WERI-Rb-1 (cell line): ENCODE data around the gene GIPR.

Experiments used
- DNase-seq: peaks from one replicate; pipeline ENCODE4 v3.0.0-alpha.2; 2020
- H3K27ac ChIP-seq: fragments of 250-450 bp; sonication (Bioruptor Pico); 2 replicates; pipeline ENCODE4 v1.5.1; 2020; ENCODE audit warnings: mild to moderate bottlenecking, moderate library complexity
- H3K27me3 ChIP-seq: fragments of 250-450 bp; sonication (Bioruptor Pico); 2 replicates; pipeline ENCODE4 v1.5.1; 2021; ENCODE audit warnings: mild to moderate bottlenecking, low read depth, moderate library complexity; ENCODE audit not compliant: insufficient read depth, severe bottlenecking
- H3K36me3 ChIP-seq: fragments of 250-450 bp; sonication (Bioruptor Pico); 2 replicates; pipeline ENCODE4 v1.5.1; 2020; ENCODE audit warnings: mild to moderate bottlenecking, moderate library complexity
- H3K4me3 ChIP-seq: 2 replicates; pipeline ENCODE4 v1.5.1; 2011; ENCODE audit warnings: low read depth, mild to moderate bottlenecking, control low read depth, low read length
- H3K9me3 ChIP-seq: fragments of 250-450 bp; sonication (Bioruptor Pico); 2 replicates; pipeline ENCODE4 v1.5.1; 2021; ENCODE audit warnings: mild to moderate bottlenecking, moderate library complexity; ENCODE audit not compliant: severe bottlenecking
- CTCF ChIP-seq: IDR thresholded peaks from 2 replicates; pipeline ENCODE4 v1.5.1; 2011; ENCODE audit warnings: low read depth, mild to moderate bottlenecking, control low read depth, inconsistent platforms, low read length

GIPR gene

GRCh38 chr19:45692187-45693105 lies 24.4 kb downstream of the GIPR start, which contains the start of gene QPCTL:
TSS of gene QPCTL (plus strand) at chr19:45692666. CDS start at chr19:45692704, 38 bp downstream.
- no peaks in the 10 kb centered on the region for H3K9me3 ChIP-seq
- H3K27ac ChIP-seq, result peak within 1 kb of the TSS; percentile 77
- peak; percentile 98 for DNase-seq
- peaks cover 36% of the 10 kb centered on the region for H3K36me3 ChIP-seq
- peak within 1 kb of the TSS; percentile 98 for H3K4me3 ChIP-seq
- TF ChIP-seq CTCF, result no peak
- no peaks in the 10 kb centered on the region for H3K27me3 ChIP-seq

GRCh38 chr19:45693106-45693788 lies 25.2 kb downstream of the GIPR start:
- Histone ChIP-seq H3K36me3 (peaks cover 28% of the 10 kb centered on the region), H3K27ac (peak overlapping the region; percentile 63)

GRCh38 chr19:45701676-45702075 lies 33.7 kb downstream of the GIPR start:
- TF ChIP-seq CTCF, result no peak
- peaks cover 20% of the 10 kb centered on the region for H3K36me3 ChIP-seq
- H3K4me3 ChIP-seq, result no peak overlapping the region
- no peak for DNase-seq
- H3K27ac ChIP-seq, result no peak overlapping the region
- no peaks in the 10 kb centered on the region for H3K9me3 ChIP-seq
- no peaks in the 10 kb centered on the region for H3K27me3 ChIP-seq

More at GRCh38 chr19:45693106-45693788, 25.2 kb downstream of the GIPR start:
- H3K9me3 ChIP-seq, result no peaks in the 10 kb centered on the region
- peak; percentile 81 for DNase-seq
- peak; percentile 77 for TF ChIP-seq CTCF
- no peaks in the 10 kb centered on the region for H3K27me3 ChIP-seq
- peak overlapping the region; percentile 98 for H3K4me3 ChIP-seq

GRCh38 chr19:45705115-45705514 lies 37.1 kb downstream of the GIPR start:
- Histone ChIP-seq H3K27ac (no peak overlapping the region), H3K4me3 (no peak overlapping the region), H3K9me3 (no peaks in the 10 kb centered on the region), H3K36me3 (peaks cover 17% of the 10 kb centered on the region), H3K27me3 (no peaks in the 10 kb centered on the region)
- DNase-seq, result no peak
- no peak for TF ChIP-seq CTCF

GRCh38 chr19:45705710-45706415 lies 37.8 kb downstream of the GIPR start:
- Histone ChIP-seq H3K36me3 (peaks cover 17% of the 10 kb centered on the region), H3K27ac (no peak overlapping the region), H3K4me3 (no peak overlapping the region), H3K9me3 (no peaks in the 10 kb centered on the region), H3K27me3 (no peaks in the 10 kb centered on the region)
- no peak for TF ChIP-seq CTCF
- DNase-seq, result no peak
